ENCODE data around the gene DSP. TPM values are rescaled to one million over a fixed set of nuclear protein-coding genes. Genes with fewer than 3 reads are reported as not detected.

DSP gene
- total RNA-seq, 1 donor from 2014 or later, result 109 TPM

DNA sequence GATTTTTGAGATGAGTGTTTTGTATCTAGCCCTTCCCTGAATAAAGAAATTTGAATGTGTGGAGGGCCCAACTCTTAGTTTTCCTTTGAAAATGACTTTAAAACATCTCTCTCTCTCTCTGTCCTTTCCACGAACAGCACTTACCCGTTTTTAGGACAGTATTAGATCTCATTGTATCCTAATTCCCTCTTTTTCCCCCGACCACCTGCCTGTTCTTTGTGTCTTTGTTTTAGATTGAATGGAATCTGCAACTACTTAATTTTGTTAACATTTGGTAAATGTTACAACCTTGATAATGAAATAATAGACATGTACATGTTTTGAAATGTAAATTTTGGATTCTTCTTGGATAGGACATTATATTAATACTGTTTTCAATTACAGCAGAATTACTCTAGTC is 3.1 kb downstream of the DSP start:
- Mint-ChIP-seq H3K4me1 (ENCODE audit: unreplicated experiment) (peaks cover 43% of the 10 kb centered on the region), H3K27ac (ENCODE audit: unreplicated experiment) (no peak overlapping the region), H3K36me3 (ENCODE audit: low read depth, unreplicated experiment) (peaks cover 9% of the 10 kb centered on the region), H3K4me3 (ENCODE audit: unreplicated experiment) (peak overlapping the region; percentile 18), H3K27me3 (ENCODE audit: unreplicated experiment) (peaks cover 27% of the 10 kb centered on the region), H3K9me3 (ENCODE audit: unreplicated experiment) (no peaks in the 10 kb centered on the region)
- TF ChIP-seq, protein P1, sequence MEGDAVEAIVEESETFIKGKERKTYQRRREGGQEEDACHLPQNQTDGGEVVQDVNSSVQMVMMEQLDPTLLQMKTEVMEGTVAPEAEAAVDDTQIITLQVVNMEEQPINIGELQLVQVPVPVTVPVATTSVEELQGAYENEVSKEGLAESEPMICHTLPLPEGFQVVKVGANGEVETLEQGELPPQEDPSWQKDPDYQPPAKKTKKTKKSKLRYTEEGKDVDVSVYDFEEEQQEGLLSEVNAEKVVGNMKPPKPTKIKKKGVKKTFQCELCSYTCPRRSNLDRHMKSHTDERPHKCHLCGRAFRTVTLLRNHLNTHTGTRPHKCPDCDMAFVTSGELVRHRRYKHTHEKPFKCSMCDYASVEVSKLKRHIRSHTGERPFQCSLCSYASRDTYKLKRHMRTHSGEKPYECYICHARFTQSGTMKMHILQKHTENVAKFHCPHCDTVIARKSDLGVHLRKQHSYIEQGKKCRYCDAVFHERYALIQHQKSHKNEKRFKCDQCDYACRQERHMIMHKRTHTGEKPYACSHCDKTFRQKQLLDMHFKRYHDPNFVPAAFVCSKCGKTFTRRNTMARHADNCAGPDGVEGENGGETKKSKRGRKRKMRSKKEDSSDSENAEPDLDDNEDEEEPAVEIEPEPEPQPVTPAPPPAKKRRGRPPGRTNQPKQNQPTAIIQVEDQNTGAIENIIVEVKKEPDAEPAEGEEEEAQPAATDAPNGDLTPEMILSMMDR (IDR thresholded peaks at IDR 0.05; ENCODE audit: unreplicated experiment), result no peak
- DNase-seq (ENCODE audit: low spot score), result no peak

DNA sequence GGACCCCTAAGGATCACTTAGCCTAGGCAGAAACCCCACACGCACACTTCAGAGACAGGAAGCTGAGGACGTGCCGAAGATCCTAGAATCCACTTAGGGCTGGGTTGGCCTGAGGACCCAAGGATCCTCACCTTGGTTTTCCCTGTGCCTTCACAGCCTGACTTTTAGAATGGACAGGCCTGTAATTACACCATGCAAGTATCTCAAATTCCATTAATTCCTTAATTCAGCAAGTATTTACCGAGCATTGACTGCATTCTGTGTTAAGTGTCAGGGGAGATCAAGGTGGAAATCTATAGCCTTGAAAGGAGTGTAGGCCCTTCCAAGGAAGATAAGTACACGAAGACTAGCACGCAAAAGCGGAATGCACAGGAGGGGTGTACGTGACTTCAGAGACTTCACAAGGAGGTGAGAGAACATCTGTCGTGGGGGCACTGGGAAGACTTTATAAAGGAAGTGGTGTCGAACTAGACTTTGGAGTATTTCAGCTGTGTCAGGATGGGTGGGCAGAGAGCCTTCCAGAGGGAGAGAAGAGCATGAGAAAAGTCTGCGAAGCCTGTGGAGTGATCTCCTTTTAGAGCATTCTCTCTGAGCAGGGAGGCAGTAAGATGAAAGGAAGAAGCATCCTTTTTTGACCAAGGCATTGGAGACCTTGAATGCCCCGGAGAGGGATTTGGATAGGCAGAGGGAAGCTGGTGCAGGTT is 4.0 kb downstream of the DSP start:
- no peak overlapping the region for H3K4me3 Mint-ChIP-seq (ENCODE audit: unreplicated experiment)
- TF ChIP-seq, protein P1 (IDR thresholded peaks at IDR 0.05; ENCODE audit: unreplicated experiment), result no peak
- H3K36me3 Mint-ChIP-seq (ENCODE audit: low read depth, unreplicated experiment), result peaks cover 9% of the 10 kb centered on the region
- H3K27me3 Mint-ChIP-seq (ENCODE audit: unreplicated experiment), result peaks cover 23% of the 10 kb centered on the region
- no peak for DNase-seq (ENCODE audit: low spot score)
- H3K9me3 Mint-ChIP-seq (ENCODE audit: unreplicated experiment), result no peaks in the 10 kb centered on the region
- H3K4me1 Mint-ChIP-seq (ENCODE audit: unreplicated experiment), result peaks cover 39% of the 10 kb centered on the region
- H3K27ac Mint-ChIP-seq (ENCODE audit: unreplicated experiment), result no peak overlapping the region

DNA sequence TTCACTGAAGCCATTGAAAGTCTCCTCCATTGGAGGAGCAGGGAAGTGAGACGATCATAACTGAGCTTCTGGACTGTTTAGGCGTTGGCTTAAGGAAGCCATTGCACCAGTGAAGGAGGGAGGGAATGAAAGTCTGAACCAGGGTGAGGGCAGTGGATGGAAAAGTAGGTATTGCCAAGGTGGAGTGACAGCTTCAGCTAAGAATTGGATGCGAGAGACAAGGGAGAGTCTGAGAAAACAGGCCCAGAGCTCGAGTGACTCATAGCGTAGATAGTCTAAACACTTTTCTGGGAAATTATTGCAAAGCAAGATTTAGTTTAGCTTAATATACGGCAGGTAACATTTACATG is 4.5 kb downstream of the DSP start:
- Mint-ChIP-seq H3K27me3 (ENCODE audit: unreplicated experiment) (peaks cover 18% of the 10 kb centered on the region), H3K27ac (ENCODE audit: unreplicated experiment) (no peak overlapping the region), H3K4me1 (ENCODE audit: unreplicated experiment) (peaks cover 33% of the 10 kb centered on the region), H3K4me3 (ENCODE audit: unreplicated experiment) (no peak overlapping the region), H3K36me3 (ENCODE audit: low read depth, unreplicated experiment) (peaks cover 4% of the 10 kb centered on the region), H3K9me3 (ENCODE audit: unreplicated experiment) (no peaks in the 10 kb centered on the region)
- no peak for DNase-seq (ENCODE audit: low spot score)
- TF ChIP-seq, protein P1 (IDR thresholded peaks at IDR 0.05; ENCODE audit: unreplicated experiment), result no peak

- peaks cover 32% of the 10 kb centered on the region for H3K4me1 Mint-ChIP-seq (ENCODE audit: unreplicated experiment)
- TF ChIP-seq, protein P1 (IDR thresholded peaks at IDR 0.05; ENCODE audit: unreplicated experiment), result no peak
These were observed 4.9 kb downstream of the DSP start for GRCh38 chr6:7546383-7546782.

DNA sequence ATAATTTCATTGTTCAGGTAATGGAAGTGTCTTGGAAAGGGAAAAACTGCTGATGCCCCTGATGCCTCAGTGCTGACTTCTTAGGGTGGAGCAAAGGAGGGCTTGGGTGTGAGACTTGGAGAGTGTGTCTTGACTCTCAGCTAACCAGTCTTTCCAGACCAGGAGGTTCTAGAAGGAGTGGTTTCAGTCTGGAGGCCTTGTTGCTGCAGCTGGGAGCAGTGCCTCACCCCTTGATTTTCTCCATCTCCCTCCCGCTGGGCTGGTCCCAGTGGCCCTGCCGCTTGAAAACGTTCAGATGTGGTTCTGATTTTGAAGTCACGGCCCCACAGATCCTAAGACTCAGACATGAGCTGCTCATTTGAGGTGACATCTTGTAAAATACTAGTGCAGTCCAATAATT is 5.4 kb downstream of the DSP start:
- TF ChIP-seq, protein P1 (IDR thresholded peaks at IDR 0.05; ENCODE audit: unreplicated experiment), result no peak
- Mint-ChIP-seq H3K4me3 (ENCODE audit: unreplicated experiment) (no peak overlapping the region), H3K27me3 (ENCODE audit: unreplicated experiment) (peaks cover 11% of the 10 kb centered on the region), H3K4me1 (ENCODE audit: unreplicated experiment) (peaks cover 32% of the 10 kb centered on the region), H3K9me3 (ENCODE audit: unreplicated experiment) (no peaks in the 10 kb centered on the region), H3K27ac (ENCODE audit: unreplicated experiment) (no peak overlapping the region), H3K36me3 (ENCODE audit: low read depth, unreplicated experiment) (peaks cover 4% of the 10 kb centered on the region)
- no peak for DNase-seq (ENCODE audit: low spot score)

More at GRCh38 chr6:7546383-7546782, 4.9 kb downstream of the DSP start:
- Mint-ChIP-seq H3K4me3 (ENCODE audit: unreplicated experiment) (no peak overlapping the region), H3K36me3 (ENCODE audit: low read depth, unreplicated experiment) (peaks cover 4% of the 10 kb centered on the region), H3K27me3 (ENCODE audit: unreplicated experiment) (peaks cover 16% of the 10 kb centered on the region), H3K9me3 (ENCODE audit: unreplicated experiment) (no peaks in the 10 kb centered on the region), H3K27ac (ENCODE audit: unreplicated experiment) (no peak overlapping the region)
- DNase-seq (ENCODE audit: low spot score), result no peak
